ENCODE results near the gene CACTIN.
A peak's percentile ranks its signal among the peaks of the same experiment; 100 is the strongest.

CACTIN gene

GRCh38 chr19:3658004-3658869, 31.6 kb upstream of the CACTIN start:
- no peak for TF ChIP-seq ZBTB7A (IDR thresholded peaks at IDR 0.05; ENCODE audit: low read depth)
- no peak for TF ChIP-seq TCF12 (IDR thresholded peaks at IDR 0.05; ENCODE audit: low read depth)
- TF ChIP-seq, protein P1, sequence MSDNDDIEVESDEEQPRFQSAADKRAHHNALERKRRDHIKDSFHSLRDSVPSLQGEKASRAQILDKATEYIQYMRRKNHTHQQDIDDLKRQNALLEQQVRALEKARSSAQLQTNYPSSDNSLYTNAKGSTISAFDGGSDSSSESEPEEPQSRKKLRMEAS (IDR thresholded peaks at IDR 0.05), result no peak
- TF ChIP-seq, protein P2, sequence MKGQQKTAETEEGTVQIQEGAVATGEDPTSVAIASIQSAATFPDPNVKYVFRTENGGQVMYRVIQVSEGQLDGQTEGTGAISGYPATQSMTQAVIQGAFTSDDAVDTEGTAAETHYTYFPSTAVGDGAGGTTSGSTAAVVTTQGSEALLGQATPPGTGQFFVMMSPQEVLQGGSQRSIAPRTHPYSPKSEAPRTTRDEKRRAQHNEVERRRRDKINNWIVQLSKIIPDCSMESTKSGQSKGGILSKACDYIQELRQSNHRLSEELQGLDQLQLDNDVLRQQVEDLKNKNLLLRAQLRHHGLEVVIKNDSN (IDR thresholded peaks at IDR 0.05), result no peak
- TF ChIP-seq TEAD4 (IDR thresholded peaks at IDR 0.05), result no peak
- TF ChIP-seq EGR1 (IDR thresholded peaks at IDR 0.05), result no peak
- TF ChIP-seq RAD21 (IDR thresholded peaks at IDR 0.05; ENCODE audit: low read depth), result no peak
- TF ChIP-seq TAF1 (IDR thresholded peaks at IDR 0.05; ENCODE audit: low read depth), result no peak
- TF ChIP-seq YY1 (IDR thresholded peaks at IDR 0.05; ENCODE audit: low read depth), result no peak

GRCh38 chr19:3657395-3657769, 30.8 kb upstream of the CACTIN start:
- TF ChIP-seq CREB1 (IDR thresholded peaks at IDR 0.05; ENCODE audit: low read depth), result no peak
- TF ChIP-seq, protein P2 (IDR thresholded peaks at IDR 0.05), result no peak
- TF ChIP-seq FOXM1 (IDR thresholded peaks at IDR 0.05; ENCODE audit: borderline replicate concordance, low read depth), result no peak
- TF ChIP-seq, protein P1 (IDR thresholded peaks at IDR 0.05), result no peak
- TF ChIP-seq YY1 (IDR thresholded peaks at IDR 0.05; ENCODE audit: low read depth), result no peak
- TF ChIP-seq RAD21 (IDR thresholded peaks at IDR 0.05; ENCODE audit: low read depth), result no peak
- no peak for TF ChIP-seq TAF1 (IDR thresholded peaks at IDR 0.05; ENCODE audit: low read depth)
- no peak for TF ChIP-seq TEAD4 (IDR thresholded peaks at IDR 0.05)
- no peak for TF ChIP-seq NFIC (IDR thresholded peaks at IDR 0.05)

- no peak for TF ChIP-seq REST (IDR thresholded peaks at IDR 0.05; ENCODE audit: low read depth)
- TF ChIP-seq, protein P2 (IDR thresholded peaks at IDR 0.05), result no peak
- no peak for TF ChIP-seq FOXM1 (IDR thresholded peaks at IDR 0.05; ENCODE audit: borderline replicate concordance, low read depth)
- no peak for TF ChIP-seq TAF1 (IDR thresholded peaks at IDR 0.05; ENCODE audit: low read depth)
- TF ChIP-seq TEAD4 (IDR thresholded peaks at IDR 0.05), result no peak
- TF ChIP-seq, protein P1 (IDR thresholded peaks at IDR 0.05), result no peak
- TF ChIP-seq TCF12 (IDR thresholded peaks at IDR 0.05; ENCODE audit: low read depth), result 0 out of 2 replicates have a peak, but pooled peaks have one; percentile 15
Measured at GRCh38 chr19:3656747-3657394, 30.3 kb upstream of the CACTIN start.

DNA sequence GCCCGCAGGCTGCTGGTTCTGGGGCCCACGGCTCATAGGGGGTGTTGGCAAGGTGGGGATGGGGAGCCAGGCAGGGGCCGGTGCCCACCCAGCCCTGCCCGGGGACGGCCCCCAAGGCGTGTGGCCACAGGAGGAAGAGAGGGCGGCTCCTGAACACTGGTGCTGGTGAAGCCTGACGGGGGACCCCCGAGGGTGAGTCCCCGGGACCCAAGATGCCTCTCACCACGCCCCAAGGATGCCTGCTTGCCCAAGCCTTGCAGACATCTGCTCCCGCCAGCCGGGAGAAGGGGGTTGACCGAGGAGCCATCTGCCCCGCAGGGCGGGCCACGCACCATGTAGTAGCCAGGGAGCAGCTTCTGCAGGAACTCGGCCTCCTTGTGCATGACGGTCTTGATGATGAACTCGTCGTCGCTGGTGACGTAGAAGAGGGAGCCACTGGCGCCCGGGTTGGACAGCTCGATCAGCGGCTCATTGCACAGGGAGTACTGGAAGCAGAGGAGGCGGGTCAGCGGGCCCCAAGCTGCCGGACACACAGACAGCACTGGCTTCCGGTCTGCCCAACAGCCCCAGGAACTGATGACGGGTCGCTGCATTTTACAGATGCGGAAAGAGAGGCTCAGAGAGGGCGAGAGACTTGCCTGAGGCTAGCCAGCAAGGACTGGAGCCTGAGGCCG, 29.6 kb upstream of the CACTIN start:
- TF ChIP-seq TAF1 (IDR thresholded peaks at IDR 0.05; ENCODE audit: low read depth) (no peak), CREB1 (IDR thresholded peaks at IDR 0.05; ENCODE audit: low read depth) (no peak), ZBTB7A (IDR thresholded peaks at IDR 0.05; ENCODE audit: low read depth) (no peak), FOXM1 (IDR thresholded peaks at IDR 0.05; ENCODE audit: borderline replicate concordance, low read depth) (no peak), TEAD4 (IDR thresholded peaks at IDR 0.05) (no peak), CEBPB (IDR thresholded peaks at IDR 0.05) (no peak), RAD21 (IDR thresholded peaks at IDR 0.05; ENCODE audit: low read depth) (no peak), REST (IDR thresholded peaks at IDR 0.05; ENCODE audit: low read depth) (no peak), TCF12 (IDR thresholded peaks at IDR 0.05; ENCODE audit: low read depth) (no peak), EP300 (IDR thresholded peaks at IDR 0.05; ENCODE audit: borderline replicate concordance) (no peak), NFIC (IDR thresholded peaks at IDR 0.05) (no peak), EGR1 (IDR thresholded peaks at IDR 0.05) (no peak), YY1 (IDR thresholded peaks at IDR 0.05; ENCODE audit: low read depth) (no peak)
- TF ChIP-seq, protein P2 (IDR thresholded peaks at IDR 0.05), result no peak
- TF ChIP-seq, protein P1 (IDR thresholded peaks at IDR 0.05), result no peak

Data from Ishikawa (cell line).